Aorta (tissue), 5 donors: Measurements from ENCODE around the gene SEZ6L2. TPM values are rescaled to one million over a fixed set of nuclear protein-coding genes. Genes with fewer than 3 reads are reported as not detected.

ENCODE experiments used
- ATAC-seq: fragments of 200-7000 bp; cut with Tn5 transposase; one replicate; pipeline ENCODE4 v1.9.1; 2022; ENCODE audit warnings: moderate library complexity; ENCODE audit not compliant: low FRiP score
- DNase-seq, 2 donors: peaks; one replicate each; pipeline ENCODE4 v3.0.0-alpha.2; 2020
- H3K27ac ChIP-seq, 2 donors: one replicate each; pipeline ENCODE4 v1.5.1; 2013; ENCODE audit warnings: low read length in 2 of 2, mild to moderate bottlenecking in 2 of 2, moderate library complexity in 2 of 2, control low read depth in 1 of 2, inconsistent platforms in 1 of 2, low read depth in 1 of 2
- H3K27me3 ChIP-seq, 2 donors: one replicate each; pipeline ENCODE4 v1.6.1; 2013; ENCODE audit warnings: control low read depth in 1 of 2, low read length in 1 of 2, mild to moderate bottlenecking in 1 of 2, moderate library complexity in 1 of 2; ENCODE audit not compliant: insufficient read depth in 2 of 2, control insufficient read depth in 1 of 2
- H3K36me3 ChIP-seq, 2 donors: one replicate each; pipeline ENCODE4 v1.6.1; 2013; ENCODE audit warnings: control low read depth in 1 of 2, low read length in 1 of 2, mild to moderate bottlenecking in 1 of 2; ENCODE audit not compliant: insufficient read depth in 2 of 2, control insufficient read depth in 1 of 2
- H3K4me1 ChIP-seq, 2 donors: one replicate each; pipeline ENCODE4 v1.6.1; 2013; ENCODE audit warnings: low read length in 2 of 2, control low read depth in 1 of 2, mild to moderate bottlenecking in 1 of 2, moderate library complexity in 1 of 2; ENCODE audit not compliant: insufficient read depth in 2 of 2, control insufficient read depth in 1 of 2
- H3K4me3 ChIP-seq, 2 donors: one replicate each; pipeline ENCODE4 v1.5.1; 2013; ENCODE audit warnings: low read length in 2 of 2, control low read depth in 1 of 2, mild to moderate bottlenecking in 1 of 2
- H3K9me3 ChIP-seq: one replicate; pipeline ENCODE4 v1.6.1; 2013; ENCODE audit warnings: mild to moderate bottlenecking, low read length; ENCODE audit not compliant: control insufficient read depth
- WGBS, 2 donors: extraction: QIAGEN DNeasy Blood & Tissue Kit; methylation state at CpG; one replicate each; pipeline ENCODE4 v1.1.7; 2013; 5-methylcytosine and 5-hydroxymethylcytosine counted together
- intact Hi-C, 2 donors: fragments of 100-400 bp; cut with DNase I; formaldehyde crosslinking; loops; one replicate each; pipeline versions ENCODE4 v1.14.2 to v1.15.0; 2022
- polyA plus RNA-seq, 2 donors: library from polyadenylated mRNA; stranded (reverse); fragments of 200-250 nt; gene quantifications; one replicate each; pipeline ENCODE4 v1.2.3, GENCODE V29; 2013
- total RNA-seq, 2 donors: library from RNA; stranded (reverse); fragmentation: NEBNext Ultra II Directional; extraction: Animal tissue kit (Norgen Biotek cat#: 25700); gene quantifications; one replicate each; pipeline ENCODE4 v1.2.1, GENCODE V29; 2021
- donor health status: healthy with polysubstance abuse.
- donor health status: Bipolar disorder and iron deficiency.
- donor health status: DM: no; HTN: no; CAD: no.
- donor health status: DM: no; HTN: no; CAD: no.
- donor health status: DM: yes; HTN: yes; CAD: no.

The SEZ6L2 gene
- total and polyA plus RNA-seq, 4 donors = 0.56 to 1.4 (median 0.67) TPM

DNA sequence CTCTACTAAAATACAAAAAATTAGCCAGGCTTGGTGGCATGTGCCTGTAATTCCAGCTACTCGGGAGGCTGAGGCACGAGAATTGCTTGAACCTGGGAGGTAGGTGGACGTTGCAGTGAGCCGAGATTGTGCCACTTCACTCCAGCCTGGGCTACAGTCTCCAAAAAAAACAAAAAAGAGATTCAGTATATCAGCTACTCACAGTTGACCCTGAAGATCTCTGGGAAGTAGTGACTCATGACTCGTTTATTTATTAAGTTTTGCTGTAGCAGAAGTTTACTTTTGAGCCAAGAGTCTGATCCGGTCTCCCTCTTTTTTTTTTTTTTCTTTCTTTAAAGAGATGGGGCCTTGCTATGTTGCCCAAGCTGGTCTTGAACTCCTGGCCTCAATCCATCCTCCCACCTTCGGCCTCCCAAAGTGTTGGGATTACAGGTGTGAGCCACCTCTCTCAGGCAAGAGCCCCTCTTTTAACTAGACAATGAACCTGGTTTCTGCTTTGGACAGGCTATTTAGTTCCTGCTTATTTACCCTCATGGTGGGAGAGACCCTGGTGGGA lies 74.7 kb downstream of the SEZ6L2 start:
- ATAC-seq = peak; percentile 67
- 7 to 8% methylated on average over 7 of the region's 7 CpGs for WGBS, 2 donors
- Histone ChIP-seq H3K36me3 (no peaks in the 10 kb centered on the region), H3K27ac (peak overlapping the region in 1 of 2 donors; percentile 66), H3K4me3 (no peak overlapping the region), H3K9me3 (no peaks in the 10 kb centered on the region), H3K4me1 (peaks cover 0 to 4% of the 10 kb centered on the region in 2 donors), H3K27me3 (no peaks in the 10 kb centered on the region)
- intact Hi-C loops = loop anchor here in 1 of 2 donors (5.0 to 10.0 kb wide), 2 partner anchors 38 to 120 kb away; partner anchors contain the start of gene CDIPT
- DNase-seq = no peak

DNA sequence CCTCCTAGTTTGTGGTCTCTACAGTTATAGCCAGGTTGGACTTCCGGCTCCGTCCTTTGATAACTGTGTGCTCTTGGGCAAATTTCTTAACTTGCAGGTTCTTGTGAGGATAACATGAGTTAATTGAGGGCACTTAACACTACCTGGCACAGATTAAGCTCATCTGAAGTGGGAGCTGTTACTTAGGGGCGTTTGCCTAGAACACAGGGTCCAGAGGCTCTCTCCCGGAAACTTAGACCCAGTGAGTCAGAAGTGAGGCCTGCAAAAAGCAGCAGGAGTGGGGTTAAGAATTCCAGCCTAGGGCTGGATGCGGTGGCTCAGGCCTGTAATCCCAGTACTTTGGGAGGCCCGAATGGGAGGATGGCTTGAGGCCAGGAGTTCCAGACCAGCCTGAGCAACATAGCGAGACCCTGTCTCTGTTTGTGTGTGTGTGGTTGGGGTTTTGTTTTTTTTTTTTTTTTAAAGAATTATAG lies 77.7 kb downstream of the SEZ6L2 start:
- peaks cover 0 to 3% of the 10 kb centered on the region in 2 donors for H3K4me1 ChIP-seq
- WGBS, 2 donors = 10 to 15% methylated on average over 7 of the region's 7 CpGs
- peak overlapping the region; percentile 68 to 86 for H3K27ac ChIP-seq
- intact Hi-C loops = loop anchor here in 1 of 2 donors (5.0 to 10.0 kb wide), 2 partner anchors 41 to 117 kb away; partner anchors contain the start of gene CDIPT
- no peak for ATAC-seq
- H3K9me3 ChIP-seq = no peaks in the 10 kb centered on the region
- H3K27me3 ChIP-seq = no peaks in the 10 kb centered on the region
- H3K4me3 ChIP-seq = peak overlapping the region; percentile 32 to 79
- peak in 1 of 2 donors; percentile 66 for DNase-seq
- H3K36me3 ChIP-seq = no peaks in the 10 kb centered on the region

Other genes with a start within 250 kb of the SEZ6L2 start
- 1 to 10 TPM; 2.5 to 5.2 TPM for gene SPN, start 236.3 kb downstream of the SEZ6L2 start, total RNA-seq
- under 1 TPM in 1 of 2 donors, not detected in 1; 0.88 TPM for gene SPN, start 236.3 kb downstream of the SEZ6L2 start, polyA plus RNA-seq
- 1 to 10 TPM; 1.6 to 4.4 TPM for gene QPRT, start 220.4 kb downstream of the SEZ6L2 start, total RNA-seq
- gene QPRT, start 220.4 kb downstream of the SEZ6L2 start, polyA plus RNA-seq = 1 to 10 TPM in 1 of 2 donors, under 1 TPM in 1; 0.61 to 6.1 TPM
- gene C16orf54, start 153.6 kb downstream of the SEZ6L2 start, total RNA-seq = 1 to 10 TPM; 2.6 to 3.1 TPM
- gene C16orf54, start 153.6 kb downstream of the SEZ6L2 start, polyA plus RNA-seq = 1 to 10 TPM in 1 of 2 donors, under 1 TPM in 1; 0.28 to 1.1 TPM
- gene ZG16, start 121.3 kb downstream of the SEZ6L2 start, total RNA-seq = under 1 TPM in 1 of 2 donors, not detected in 1; 0.12 TPM
- gene ZG16, start 121.3 kb downstream of the SEZ6L2 start, polyA plus RNA-seq = 10 to 100 TPM in 1 of 2 donors, 1 to 10 TPM in 1; 4.3 to 23.9 TPM
- 10 to 100 TPM in 1 of 2 donors, 1 to 10 TPM in 1; 7.4 to 13.0 TPM for gene KIF22, start 108.8 kb downstream of the SEZ6L2 start, total RNA-seq
- gene KIF22, start 108.8 kb downstream of the SEZ6L2 start, polyA plus RNA-seq = 10 to 100 TPM; 10.6 to 41.4 TPM
- 100 to 1,000 TPM; 109 to 127 TPM for gene MAZ, start 93.0 kb downstream of the SEZ6L2 start, total RNA-seq
- 100 to 1,000 TPM; 112 to 121 TPM for gene MAZ, start 93.0 kb downstream of the SEZ6L2 start, polyA plus RNA-seq
- gene PRRT2, start 87.4 kb downstream of the SEZ6L2 start, total RNA-seq = 10 to 100 TPM; 10.9 to 30.6 TPM
- 10 to 100 TPM in 1 of 2 donors, 1 to 10 TPM in 1; 5.3 to 36.6 TPM for gene PRRT2, start 87.4 kb downstream of the SEZ6L2 start, polyA plus RNA-seq
- 10 to 100 TPM; 14.9 to 29.7 TPM for gene PAGR1, start 83.4 kb downstream of the SEZ6L2 start, total RNA-seq
- 10 to 100 TPM; 24.2 to 85.3 TPM for gene PAGR1, start 83.4 kb downstream of the SEZ6L2 start, polyA plus RNA-seq
- 100 to 1,000 TPM; 138 to 184 TPM for gene MVP, start 79.1 kb downstream of the SEZ6L2 start, total RNA-seq
- 100 to 1,000 TPM in 1 of 2 donors, 10 to 100 TPM in 1; 76.8 to 186 TPM for gene MVP, start 79.1 kb downstream of the SEZ6L2 start, polyA plus RNA-seq
- gene CDIPT, start 36.3 kb downstream of the SEZ6L2 start, total RNA-seq = 10 to 100 TPM; 63.6 to 81.1 TPM
- gene CDIPT, start 36.3 kb downstream of the SEZ6L2 start, polyA plus RNA-seq = 10 to 100 TPM; 60.9 to 98.0 TPM
- under 1 TPM; 0.39 to 0.48 TPM for gene ASPHD1, start 938 bp upstream of the SEZ6L2 start, total RNA-seq
- under 1 TPM in 1 of 2 donors, not detected in 1; 0.46 TPM for gene ASPHD1, start 938 bp upstream of the SEZ6L2 start, polyA plus RNA-seq
- gene KCTD13, start 26.7 kb upstream of the SEZ6L2 start, total RNA-seq = 10 to 100 TPM; 25.0 to 31.4 TPM
- 10 to 100 TPM in 1 of 2 donors, 1 to 10 TPM in 1; 5.3 to 20.8 TPM for gene KCTD13, start 26.7 kb upstream of the SEZ6L2 start, polyA plus RNA-seq
- gene TMEM219, start 62.5 kb upstream of the SEZ6L2 start, total RNA-seq = 100 to 1,000 TPM in 1 of 2 donors, 10 to 100 TPM in 1; 88.0 to 115 TPM
- gene TMEM219, start 62.5 kb upstream of the SEZ6L2 start, polyA plus RNA-seq = 100 to 1,000 TPM; 189 to 244 TPM
- gene TAOK2, start 74.3 kb upstream of the SEZ6L2 start, total RNA-seq = 10 to 100 TPM; 37.5 to 57.7 TPM
- gene TAOK2, start 74.3 kb upstream of the SEZ6L2 start, polyA plus RNA-seq = 10 to 100 TPM in 1 of 2 donors, 1 to 10 TPM in 1; 7.6 to 24.2 TPM
- 1 to 10 TPM; 7.9 to 8.8 TPM for gene HIRIP3, start 96.1 kb upstream of the SEZ6L2 start, total RNA-seq
- 10 to 100 TPM; 13.3 to 23.6 TPM for gene HIRIP3, start 96.1 kb upstream of the SEZ6L2 start, polyA plus RNA-seq
- gene INO80E, start 96.7 kb upstream of the SEZ6L2 start, total RNA-seq = 10 to 100 TPM; 46.1 to 73.1 TPM
- 100 to 1,000 TPM in 1 of 2 donors, 10 to 100 TPM in 1; 51.0 to 108 TPM for gene INO80E, start 96.7 kb upstream of the SEZ6L2 start, polyA plus RNA-seq
- gene DOC2A, start 111.5 kb upstream of the SEZ6L2 start, total RNA-seq = 1 to 10 TPM in 1 of 2 donors, under 1 TPM in 1; 0.23 to 1.8 TPM
- gene DOC2A, start 111.5 kb upstream of the SEZ6L2 start, polyA plus RNA-seq = under 1 TPM in 1 of 2 donors, not detected in 1; 0.08 TPM
- not detected for gene C16orf92, start 123.6 kb upstream of the SEZ6L2 start, total RNA-seq
- gene C16orf92, start 123.6 kb upstream of the SEZ6L2 start, polyA plus RNA-seq = not detected
- gene TLCD3B, start 131.7 kb upstream of the SEZ6L2 start, total RNA-seq = not detected
- not detected for gene TLCD3B, start 131.7 kb upstream of the SEZ6L2 start, polyA plus RNA-seq
- gene ALDOA, start 166.2 kb upstream of the SEZ6L2 start, total RNA-seq = 100 to 1,000 TPM; 791 to 861 TPM
- gene ALDOA, start 166.2 kb upstream of the SEZ6L2 start, polyA plus RNA-seq = 100 to 1,000 TPM; 494 to 621 TPM
- gene PPP4C, start 176.4 kb upstream of the SEZ6L2 start, total RNA-seq = 10 to 100 TPM; 50.2 to 51.0 TPM
- gene PPP4C, start 176.4 kb upstream of the SEZ6L2 start, polyA plus RNA-seq = 10 to 100 TPM; 58.0 to 70.3 TPM
- 1 to 10 TPM in 1 of 2 donors, under 1 TPM in 1; 0.62 to 1.4 TPM for gene TBX6, start 192.4 kb upstream of the SEZ6L2 start, total RNA-seq
- 1 to 10 TPM in 1 of 2 donors, not detected in 1; 1.7 TPM for gene TBX6, start 192.4 kb upstream of the SEZ6L2 start, polyA plus RNA-seq
- 10 to 100 TPM; 66.0 to 90.3 TPM for gene YPEL3, start 196.7 kb upstream of the SEZ6L2 start, total RNA-seq
- 100 to 1,000 TPM in 1 of 2 donors, 10 to 100 TPM in 1; 94.2 to 240 TPM for gene YPEL3, start 196.7 kb upstream of the SEZ6L2 start, polyA plus RNA-seq
- 10 to 100 TPM in 1 of 2 donors, 1 to 10 TPM in 1; 6.0 to 18.1 TPM for gene GDPD3, start 214.0 kb upstream of the SEZ6L2 start, total RNA-seq
- gene GDPD3, start 214.0 kb upstream of the SEZ6L2 start, polyA plus RNA-seq = 10 to 100 TPM in 1 of 2 donors, 1 to 10 TPM in 1; 2.1 to 22.8 TPM
- 100 to 1,000 TPM in 1 of 2 donors, 10 to 100 TPM in 1; 95.0 to 138 TPM for gene MAPK3, start 223.7 kb upstream of the SEZ6L2 start, total RNA-seq
- gene MAPK3, start 223.7 kb upstream of the SEZ6L2 start, polyA plus RNA-seq = 100 to 1,000 TPM; 110 to 135 TPM